Measurements from ENCODE around the gene CPB2.

Gene CPB2

GRCh38 chr13:46050771-46051170 lies 54.1 kb downstream of the CPB2 start:
- no peak for DNase-seq (ENCODE audit: low spot score)

DNA sequence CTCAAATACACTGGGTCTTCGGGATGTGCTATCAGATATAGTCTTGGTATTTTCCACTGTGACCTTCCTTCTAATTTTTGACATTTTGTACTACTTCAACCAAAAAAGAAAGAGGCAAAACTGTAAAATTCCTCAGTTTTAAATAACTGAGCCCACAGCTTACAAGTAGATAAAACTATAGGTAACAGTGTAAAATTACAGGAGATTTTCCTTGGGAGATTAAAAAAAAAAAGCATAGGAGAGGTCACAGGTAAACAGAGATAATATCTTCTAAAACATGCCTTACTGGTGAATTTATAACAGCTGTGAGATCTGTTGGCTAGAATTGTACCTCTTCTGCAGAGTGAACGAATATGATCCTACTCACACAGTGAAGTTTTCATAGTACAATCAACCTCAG lies 59.4 kb downstream of the CPB2 start:
- DNase-seq (ENCODE audit: low spot score) = no peak

- DNase-seq (ENCODE audit: low spot score) = no peak
These were observed 61.2 kb downstream of the CPB2 start for GRCh38 chr13:46043647-46044046.

- DNase-seq (ENCODE audit: low spot score) = no peak
These were observed 63.4 kb downstream of the CPB2 start for GRCh38 chr13:46041419-46041839.

GRCh38 chr13:46040763-46041162 lies 64.1 kb downstream of the CPB2 start:
- DNase-seq (ENCODE audit: low spot score) = no peak

DNA sequence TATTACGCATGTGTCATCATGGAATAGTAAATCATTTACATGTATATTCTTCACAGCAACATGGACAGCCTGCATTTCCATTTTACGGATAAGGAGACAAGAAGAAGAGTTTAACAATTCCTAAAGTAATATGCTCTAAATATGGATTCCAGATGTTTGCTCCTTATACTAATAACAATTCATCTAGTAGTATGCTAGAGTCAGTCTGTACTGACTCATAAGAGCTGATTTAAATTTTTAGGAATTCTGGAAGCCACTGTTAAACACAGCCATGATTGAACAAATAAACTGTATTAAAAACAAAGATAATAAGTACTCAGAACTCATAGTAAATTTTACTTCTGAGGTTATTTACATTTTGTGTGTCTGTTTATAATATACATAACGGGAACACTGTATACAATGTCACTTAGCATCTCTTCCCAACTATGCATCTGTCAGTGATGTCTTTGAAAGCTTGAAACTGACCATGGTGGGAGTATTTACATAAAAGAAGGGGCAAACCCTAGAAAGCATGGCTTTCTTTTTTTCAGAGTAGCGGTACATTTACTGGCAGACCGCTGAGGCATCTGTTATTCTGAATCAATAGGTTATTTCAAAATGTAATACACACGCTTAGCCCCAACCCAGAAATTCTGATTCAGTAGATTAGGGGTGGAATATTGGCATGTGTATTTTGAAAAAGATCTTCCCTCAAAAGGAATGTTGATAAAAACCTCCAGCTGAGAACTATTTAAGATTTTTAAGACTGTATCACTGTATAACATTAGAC lies 65.2 kb downstream of the CPB2 start:
- DNase-seq (ENCODE audit: low spot score) = no peak

DNA sequence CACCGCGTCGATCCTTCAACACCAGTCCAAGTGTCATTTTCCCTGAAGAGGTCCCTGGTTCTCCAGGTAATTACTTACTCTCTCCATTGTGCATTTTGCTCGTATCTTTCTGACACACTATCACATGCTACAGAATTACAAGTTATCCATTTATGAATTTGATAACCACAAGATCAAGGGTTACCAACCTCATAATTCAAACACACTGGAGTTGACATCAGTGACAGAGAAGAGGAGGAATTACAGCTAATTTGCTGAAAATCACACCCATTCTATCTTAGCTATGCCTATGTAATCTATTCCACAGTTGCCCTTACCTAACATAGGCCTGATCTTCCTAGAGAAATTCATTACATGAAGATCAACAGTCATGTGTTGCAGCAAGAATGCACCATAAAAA lies 66.5 kb downstream of the CPB2 start:
- DNase-seq (ENCODE audit: low spot score) = no peak

DNA sequence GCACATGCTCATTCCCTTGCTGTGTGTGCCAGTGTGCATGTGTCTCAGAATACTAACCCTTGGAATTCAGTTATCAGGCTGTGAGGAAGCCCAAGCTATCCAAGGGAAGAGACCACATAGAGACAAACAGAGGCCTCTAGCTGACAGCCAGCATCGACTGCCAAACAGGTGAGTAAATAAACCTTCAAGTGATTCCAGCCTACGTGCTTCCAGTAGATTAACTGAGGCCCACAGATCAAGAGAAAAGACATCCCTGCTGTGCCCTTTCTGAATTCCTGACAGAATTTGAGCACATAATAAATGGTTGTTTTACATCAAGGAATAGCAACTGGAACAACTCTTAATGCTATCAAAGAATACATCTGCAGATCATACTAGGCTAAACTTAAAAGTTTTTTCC lies 69.8 kb downstream of the CPB2 start:
- DNase-seq (ENCODE audit: low spot score) = no peak

- DNase-seq (ENCODE audit: low spot score) = no peak
These were observed 72.5 kb downstream of the CPB2 start for GRCh38 chr13:46032341-46032740.

DNA sequence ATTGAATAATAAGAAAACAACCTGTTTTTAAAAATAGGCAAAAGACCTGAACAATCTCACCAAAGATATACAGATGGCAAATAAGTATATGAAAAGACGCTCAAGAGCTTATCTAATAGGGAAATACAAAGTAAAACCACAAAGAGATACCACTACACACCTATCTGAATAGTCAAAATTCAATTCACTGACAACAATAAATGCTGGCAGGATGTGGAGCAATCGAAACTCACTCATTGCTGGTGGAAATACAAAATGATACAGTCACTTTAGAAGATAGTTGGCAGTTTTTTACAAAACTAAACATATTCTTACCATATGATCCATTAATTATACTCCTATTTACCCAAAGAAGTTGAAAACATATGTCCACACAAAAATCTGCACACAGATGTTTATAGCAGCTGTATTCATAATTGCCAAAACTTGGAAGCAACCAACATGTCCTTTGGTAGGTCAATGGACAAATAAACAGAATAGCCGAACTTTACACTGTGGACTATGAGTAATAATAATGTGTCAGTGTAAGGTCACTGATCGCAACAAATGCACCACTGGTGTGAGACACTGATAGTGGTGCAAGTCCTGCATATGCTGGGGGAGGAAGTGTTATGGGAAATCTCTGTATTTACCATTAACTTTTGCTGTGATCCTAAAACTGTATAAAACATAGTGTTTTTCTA lies 73.1 kb downstream of the CPB2 start:
- DNase-seq (ENCODE audit: low spot score) = no peak

DNA sequence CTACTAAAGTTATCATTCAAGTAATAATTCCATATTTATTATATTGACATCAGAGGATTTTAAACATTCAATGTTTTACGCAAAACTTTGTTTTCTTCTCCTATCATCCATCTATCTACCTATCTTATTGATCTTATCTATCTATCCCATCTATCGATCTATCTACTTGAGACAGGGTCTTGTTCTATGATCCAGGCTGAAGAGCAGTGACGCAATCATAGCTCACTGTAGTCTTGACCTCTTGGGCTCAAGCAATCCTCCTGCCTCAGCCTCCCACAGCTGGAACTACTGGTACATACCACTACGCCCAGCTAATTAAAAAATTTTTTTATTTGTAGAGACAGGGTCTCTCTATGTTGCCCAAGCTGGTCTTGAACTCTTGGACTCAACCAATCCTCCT lies 79.7 kb downstream of the CPB2 start:
- DNase-seq (ENCODE audit: low spot score) = no peak

DNA sequence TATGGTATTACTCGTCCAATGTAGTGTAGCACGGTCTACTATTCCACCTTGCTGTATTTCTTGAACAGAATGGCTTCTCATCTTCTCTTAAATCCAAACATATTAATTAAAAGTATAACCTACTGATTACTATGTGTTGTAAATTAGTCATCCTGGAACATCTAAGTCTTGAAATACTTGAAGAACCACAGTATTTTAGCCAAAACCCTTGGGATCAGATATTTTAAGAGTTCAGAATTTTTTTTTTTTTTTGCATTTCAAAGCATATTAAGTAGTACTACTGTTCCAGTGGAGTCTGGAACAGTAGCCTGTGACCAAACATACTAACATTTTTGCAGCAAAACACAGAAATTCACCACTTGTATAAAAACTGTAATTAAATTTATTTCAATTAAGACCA lies 82.4 kb downstream of the CPB2 start:
- DNase-seq (ENCODE audit: low spot score) = no peak

DNA sequence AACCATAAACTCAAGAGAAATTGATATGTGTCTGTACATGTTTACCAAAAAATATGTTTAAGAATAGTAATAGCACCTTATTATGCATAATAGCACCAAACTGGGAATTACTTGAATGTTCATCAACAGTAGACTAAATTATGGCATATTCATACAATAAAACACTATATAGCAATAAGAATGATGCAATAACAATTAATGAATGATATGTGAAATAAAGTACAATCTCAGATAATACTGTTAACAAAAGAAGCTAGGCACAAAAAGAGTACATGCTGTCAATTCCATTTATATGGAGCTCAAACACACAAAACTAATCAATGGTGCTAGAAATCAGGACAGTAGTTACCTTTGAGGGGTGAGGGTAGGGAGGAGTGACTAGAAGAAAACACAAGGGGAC lies 88.6 kb downstream of the CPB2 start:
- DNase-seq (ENCODE audit: low spot score) = no peak

- DNase-seq (ENCODE audit: low spot score) = no peak
These were observed 89.5 kb downstream of the CPB2 start for GRCh38 chr13:46015366-46015765.

DNA sequence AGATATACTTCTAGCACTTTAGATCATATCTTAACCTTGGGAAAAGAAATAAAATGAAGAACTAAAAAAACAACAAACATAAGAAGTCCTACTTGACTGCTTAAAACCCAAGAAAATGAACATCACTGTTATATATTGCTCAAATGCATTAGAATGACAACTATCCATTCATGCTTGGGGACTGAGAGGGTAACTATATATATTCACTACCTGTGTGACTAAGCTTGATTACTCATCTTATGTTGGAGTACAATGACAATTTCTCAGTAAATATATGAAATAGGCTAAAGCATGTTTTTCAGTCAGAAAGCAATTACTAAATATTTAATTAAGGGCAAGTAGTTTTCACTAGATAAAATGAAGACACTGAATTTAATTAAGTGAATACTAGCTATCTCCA lies 92.4 kb downstream of the CPB2 start:
- no peak for DNase-seq (ENCODE audit: low spot score)

DNA sequence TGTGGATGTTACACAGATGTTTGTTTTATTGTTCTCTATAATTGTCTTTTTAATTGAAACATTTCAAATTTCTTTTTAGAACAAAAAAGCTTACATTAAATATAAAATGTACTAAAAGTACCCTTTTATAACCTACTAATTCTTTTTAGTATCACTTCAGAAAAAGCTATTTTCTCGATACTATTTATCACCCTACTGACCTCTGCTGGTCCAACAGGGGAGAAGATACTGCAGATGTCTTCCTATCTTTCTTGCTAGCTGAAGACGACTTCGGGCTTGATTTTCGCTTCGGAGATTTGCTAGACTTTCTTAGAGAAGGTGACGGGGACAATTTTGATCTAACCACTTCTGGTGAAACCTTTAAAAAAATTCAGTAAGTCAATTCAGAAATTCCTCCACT lies 94.7 kb downstream of the CPB2 start:
- DNase-seq (ENCODE audit: low spot score) = no peak

DNA sequence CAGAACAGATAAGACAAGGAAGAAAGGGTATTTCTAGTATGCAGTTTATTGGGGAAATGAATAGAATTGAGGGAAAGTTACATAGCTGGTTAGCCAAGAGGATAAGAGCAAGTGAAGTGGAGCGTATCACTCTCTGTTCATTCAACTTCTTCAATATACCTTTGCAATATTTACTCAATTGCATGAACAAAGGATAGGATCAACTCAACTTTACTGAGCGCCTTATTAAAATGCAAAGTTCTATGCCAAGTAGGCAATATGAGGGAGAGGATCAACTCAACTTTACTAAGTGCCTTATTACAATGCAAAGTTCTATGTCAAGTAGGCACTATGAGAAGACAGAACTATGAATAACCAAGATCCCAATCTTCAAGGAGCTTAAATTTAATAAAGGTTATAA lies 96.2 kb downstream of the CPB2 start:
- no peak for DNase-seq (ENCODE audit: low spot score)

DNA sequence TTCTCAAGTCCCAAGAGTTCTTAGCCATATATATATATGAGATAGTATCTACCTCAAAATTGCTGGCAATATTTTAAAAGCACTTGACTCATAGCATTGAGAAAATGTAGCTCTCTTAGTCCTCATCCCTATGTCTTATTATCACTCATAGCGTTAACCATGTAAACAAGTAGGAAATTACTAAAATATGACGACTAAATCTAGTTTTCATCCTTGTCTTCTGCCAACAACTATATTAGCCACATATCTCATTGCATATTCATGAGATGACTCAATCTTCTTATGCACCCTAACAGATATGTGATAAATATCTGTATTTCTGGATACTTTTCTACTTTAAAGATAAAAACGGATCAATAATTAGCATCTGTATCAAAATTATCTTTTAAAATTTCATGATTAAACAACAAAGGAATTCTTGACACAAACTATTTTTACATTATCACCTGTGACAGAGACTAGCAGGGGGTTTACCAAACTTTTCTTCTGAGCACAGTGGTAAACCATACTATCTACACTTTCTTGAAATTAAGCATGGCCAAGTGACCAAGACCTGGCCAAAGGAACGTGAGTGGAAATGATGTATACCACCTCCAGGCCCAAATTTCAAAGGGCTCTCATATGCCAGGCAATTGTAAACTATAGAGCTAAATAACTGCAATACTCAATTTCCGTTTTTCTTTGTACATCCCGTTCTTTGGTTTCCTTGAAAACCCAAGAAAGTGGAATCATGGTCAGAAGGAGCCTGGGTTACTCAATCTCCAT lies 98.0 kb downstream of the CPB2 start:
- no peak for DNase-seq (ENCODE audit: low spot score)

GRCh38 chr13:46004491-46004890 lies 100.3 kb downstream of the CPB2 start:
- no peak for DNase-seq (ENCODE audit: low spot score)
